GM13977 (cell line): Measurements from ENCODE around the gene PBX2.
"Not testable (repeated sequence)": the region's sequence is repeated elsewhere in the genome, so short reads cannot be mapped to it uniquely, and the experiment has no call there.

Experiments used
- DNase-seq: peaks from one replicate; pipeline ENCODE4 v3.0.0; 2012; ENCODE audit warnings: low spot score
- CTCF ChIP-seq: IDR thresholded peaks from 2 replicates; pipeline ENCODE4 v1.5.1; 2012; ENCODE audit warnings: mild to moderate bottlenecking, control low read depth; ENCODE audit not compliant: insufficient read depth; ENCODE audit errors: extremely low read depth, missing control alignments
- in situ Hi-C: fragments of 300-500 bp; cut with MboI; formaldehyde crosslinking; loops from one replicate; pipeline ENCODE4 v1.12.0; 2022; ENCODE audit warnings: low sequenced_read_pairs, low pct_unique_long_range_greater_than_20kb, mixed read lengths, inconsistent platforms; ENCODE audit not compliant: unreplicated experiment

PBX2 gene

DNA sequence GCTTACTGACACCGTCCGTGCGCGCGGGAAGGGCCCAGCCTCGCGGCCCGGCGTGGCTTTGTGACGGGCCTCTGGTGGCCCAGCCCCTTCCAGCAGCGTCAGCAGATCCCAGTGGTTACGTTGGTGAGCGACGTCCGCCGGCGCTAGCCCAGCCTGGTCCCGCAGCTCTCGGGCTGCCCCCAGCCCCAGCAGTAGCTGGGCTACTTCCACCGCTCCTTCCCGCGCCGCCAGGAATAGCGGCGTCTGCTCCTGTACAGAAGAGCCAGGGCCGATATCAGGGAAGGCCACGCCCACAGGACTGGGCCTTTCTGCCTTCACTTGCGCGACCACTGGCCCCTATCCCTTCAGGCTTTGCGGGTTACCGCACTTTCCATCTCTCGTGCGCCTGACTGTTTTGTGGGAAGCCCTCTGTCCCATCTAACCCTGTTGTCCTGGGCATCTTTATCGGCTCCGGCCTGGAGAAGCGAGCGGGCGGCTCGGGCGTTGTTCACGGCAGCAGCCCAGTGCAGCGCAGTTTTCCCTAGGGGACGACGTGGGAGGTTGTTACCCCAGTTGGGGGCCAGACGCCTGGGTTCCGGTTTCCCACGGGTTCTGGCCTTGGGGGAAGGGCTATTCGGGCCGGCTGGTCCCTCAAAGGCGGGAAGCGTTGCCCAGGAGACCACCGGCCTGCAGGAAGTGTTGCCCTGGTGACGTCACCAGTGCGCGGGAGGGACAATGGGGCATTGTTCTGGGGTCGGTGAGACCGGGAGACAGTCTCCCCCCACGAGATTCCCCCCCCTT, 6.1 kb upstream of the PBX2 start:
- in situ Hi-C loops = no loop called here
- DNase-seq = peak; percentile 97
- TF ChIP-seq CTCF = no peak

GRCh38 chr6:32195652-32195901, 5.6 kb upstream of the PBX2 start:
- peak; percentile 10 for TF ChIP-seq CTCF
- DNase-seq = no peak
- in situ Hi-C loops = no loop called here

- in situ Hi-C loops = no loop called here
- peak; percentile 67 for TF ChIP-seq CTCF
- DNase-seq = no peak
Observed at GRCh38 chr6:32194825-32195651, 5.0 kb upstream of the PBX2 start.

DNA sequence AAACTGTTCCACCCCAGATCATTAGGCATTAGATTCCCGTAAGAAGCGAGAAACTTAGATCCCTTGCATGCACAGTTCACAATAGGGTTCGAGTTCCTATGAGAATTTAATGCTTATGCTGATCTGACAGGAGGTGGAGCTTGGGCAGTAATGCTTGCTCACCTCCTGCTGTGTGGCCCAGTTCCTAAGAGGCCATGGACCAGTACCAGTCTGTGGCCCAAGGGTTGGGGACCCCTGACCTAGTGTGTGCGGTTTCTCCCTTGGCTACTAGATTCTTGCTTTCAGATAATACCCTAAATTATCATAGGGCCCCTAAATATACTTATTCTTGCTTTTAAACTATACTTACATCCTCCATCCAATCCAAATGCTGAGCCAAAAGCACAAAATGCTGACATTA, 4.4 kb upstream of the PBX2 start:
- no peak for DNase-seq
- in situ Hi-C loops = no loop called here
- TF ChIP-seq CTCF = no peak

DNA sequence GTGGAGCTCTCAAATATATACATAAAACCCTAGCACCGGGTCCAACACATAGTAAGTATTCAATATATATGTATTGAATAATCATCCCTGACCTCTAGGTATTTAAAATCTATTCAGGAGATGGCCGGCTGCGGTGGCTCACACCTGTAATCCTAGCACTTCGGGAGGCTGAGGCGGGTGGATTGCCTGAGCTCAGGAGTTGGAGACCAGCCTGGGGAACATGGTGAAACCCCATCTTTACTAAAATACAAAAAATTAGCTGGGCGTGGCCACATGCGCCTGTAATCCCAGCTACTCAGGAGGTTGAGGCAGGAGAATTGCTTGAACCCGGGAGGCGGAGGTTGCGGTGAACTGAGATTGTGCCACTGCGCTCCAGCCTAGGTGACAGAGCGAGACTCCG, 3.1 kb upstream of the PBX2 start:
- DNase-seq, in situ Hi-C loops: not testable (repeated sequence)

- DNase-seq = no peak
- TF ChIP-seq CTCF = no peak
- in situ Hi-C loops = no loop called here
Observed at GRCh38 chr6:32192608-32193039, 2.6 kb upstream of the PBX2 start, which contains the start of gene GPSM3. TSS of gene GPSM3 (minus strand) at chr6:32192643. CDS start at chr6:32192513, 130 bp downstream.
